ENCODE measurements around the gene METRN.

Gene METRN

DNA sequence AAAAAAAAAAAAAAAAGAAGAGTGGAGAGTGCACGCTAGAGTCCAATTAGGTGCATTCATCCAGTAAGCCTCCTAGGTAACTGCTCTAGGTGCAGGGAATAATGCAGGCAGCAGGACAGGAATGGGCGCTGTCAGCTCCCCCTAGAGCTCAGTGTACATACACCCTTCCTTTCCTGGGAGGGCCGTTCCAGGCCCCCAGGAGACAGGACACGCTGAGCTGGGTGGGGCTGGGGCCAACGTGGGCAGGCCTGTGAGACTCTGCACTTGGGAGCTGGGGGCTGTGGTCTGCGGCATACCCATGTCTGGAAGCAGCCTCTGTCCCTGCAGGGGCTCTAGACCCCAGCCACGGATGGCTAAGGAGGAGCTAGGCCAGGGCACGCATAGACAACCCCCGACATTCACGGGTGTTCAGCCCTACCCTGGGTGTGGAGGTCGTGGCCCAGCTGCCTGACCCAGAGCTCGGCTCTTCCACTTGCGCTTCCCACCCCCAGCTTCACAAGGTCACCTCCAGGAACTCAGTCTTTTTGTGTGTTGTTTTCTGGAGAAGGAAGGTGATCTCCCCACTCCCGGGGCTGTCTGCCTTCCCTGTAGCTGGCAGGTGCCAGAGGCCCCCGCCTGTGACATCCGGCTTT lies 5.0 kb downstream of the METRN start (continued):
- TF ChIP-seq, protein P1, sequence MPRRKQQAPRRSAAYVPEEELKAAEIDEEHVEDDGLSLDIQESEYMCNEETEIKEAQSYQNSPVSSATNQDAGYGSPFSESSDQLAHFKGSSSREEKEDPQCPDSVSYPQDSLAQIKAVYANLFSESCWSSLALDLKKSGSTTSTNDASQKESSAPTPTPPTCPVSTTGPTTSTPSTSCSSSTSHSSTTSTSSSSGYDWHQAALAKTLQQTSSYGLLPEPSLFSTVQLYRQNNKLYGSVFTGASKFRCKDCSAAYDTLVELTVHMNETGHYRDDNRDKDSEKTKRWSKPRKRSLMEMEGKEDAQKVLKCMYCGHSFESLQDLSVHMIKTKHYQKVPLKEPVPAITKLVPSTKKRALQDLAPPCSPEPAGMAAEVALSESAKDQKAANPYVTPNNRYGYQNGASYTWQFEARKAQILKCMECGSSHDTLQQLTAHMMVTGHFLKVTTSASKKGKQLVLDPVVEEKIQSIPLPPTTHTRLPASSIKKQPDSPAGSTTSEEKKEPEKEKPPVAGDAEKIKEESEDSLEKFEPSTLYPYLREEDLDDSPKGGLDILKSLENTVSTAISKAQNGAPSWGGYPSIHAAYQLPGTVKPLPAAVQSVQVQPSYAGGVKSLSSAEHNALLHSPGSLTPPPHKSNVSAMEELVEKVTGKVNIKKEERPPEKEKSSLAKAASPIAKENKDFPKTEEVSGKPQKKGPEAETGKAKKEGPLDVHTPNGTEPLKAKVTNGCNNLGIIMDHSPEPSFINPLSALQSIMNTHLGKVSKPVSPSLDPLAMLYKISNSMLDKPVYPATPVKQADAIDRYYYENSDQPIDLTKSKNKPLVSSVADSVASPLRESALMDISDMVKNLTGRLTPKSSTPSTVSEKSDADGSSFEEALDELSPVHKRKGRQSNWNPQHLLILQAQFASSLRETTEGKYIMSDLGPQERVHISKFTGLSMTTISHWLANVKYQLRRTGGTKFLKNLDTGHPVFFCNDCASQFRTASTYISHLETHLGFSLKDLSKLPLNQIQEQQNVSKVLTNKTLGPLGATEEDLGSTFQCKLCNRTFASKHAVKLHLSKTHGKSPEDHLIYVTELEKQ (tag by site-specific recombination; IDR thresholded peaks at IDR 0.05; ENCODE audit: borderline replicate concordance), result no peak
- TF ChIP-seq CTCF (tag by site-specific recombination; IDR thresholded peaks at IDR 0.05) (peak; percentile 65), ZNF776 (tag by site-specific recombination; IDR thresholded peaks at IDR 0.05; ENCODE audit: borderline replicate concordance) (no peak), ZNF404 (tag by site-specific recombination; IDR thresholded peaks at IDR 0.05) (no peak), ZEB2 (tag by site-specific recombination; IDR thresholded peaks at IDR 0.05) (no peak), PATZ1 (tag by site-specific recombination; IDR thresholded peaks at IDR 0.05) (peak; percentile 38), KLF1 (tag by site-specific recombination; IDR thresholded peaks at IDR 0.05) (peak; percentile 42), ZNF341 (tag by site-specific recombination; IDR thresholded peaks at IDR 0.05; ENCODE audit: low read depth) (peak; percentile 97)
- TF ChIP-seq, protein P2, sequence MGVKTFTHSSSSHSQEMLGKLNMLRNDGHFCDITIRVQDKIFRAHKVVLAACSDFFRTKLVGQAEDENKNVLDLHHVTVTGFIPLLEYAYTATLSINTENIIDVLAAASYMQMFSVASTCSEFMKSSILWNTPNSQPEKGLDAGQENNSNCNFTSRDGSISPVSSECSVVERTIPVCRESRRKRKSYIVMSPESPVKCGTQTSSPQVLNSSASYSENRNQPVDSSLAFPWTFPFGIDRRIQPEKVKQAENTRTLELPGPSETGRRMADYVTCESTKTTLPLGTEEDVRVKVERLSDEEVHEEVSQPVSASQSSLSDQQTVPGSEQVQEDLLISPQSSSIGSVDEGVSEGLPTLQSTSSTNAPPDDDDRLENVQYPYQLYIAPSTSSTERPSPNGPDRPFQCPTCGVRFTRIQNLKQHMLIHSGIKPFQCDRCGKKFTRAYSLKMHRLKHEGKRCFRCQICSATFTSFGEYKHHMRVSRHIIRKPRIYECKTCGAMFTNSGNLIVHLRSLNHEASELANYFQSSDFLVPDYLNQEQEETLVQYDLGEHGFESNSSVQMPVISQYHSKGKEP (tag by site-specific recombination; IDR thresholded peaks at IDR 0.05), result peak; percentile 80

DNA sequence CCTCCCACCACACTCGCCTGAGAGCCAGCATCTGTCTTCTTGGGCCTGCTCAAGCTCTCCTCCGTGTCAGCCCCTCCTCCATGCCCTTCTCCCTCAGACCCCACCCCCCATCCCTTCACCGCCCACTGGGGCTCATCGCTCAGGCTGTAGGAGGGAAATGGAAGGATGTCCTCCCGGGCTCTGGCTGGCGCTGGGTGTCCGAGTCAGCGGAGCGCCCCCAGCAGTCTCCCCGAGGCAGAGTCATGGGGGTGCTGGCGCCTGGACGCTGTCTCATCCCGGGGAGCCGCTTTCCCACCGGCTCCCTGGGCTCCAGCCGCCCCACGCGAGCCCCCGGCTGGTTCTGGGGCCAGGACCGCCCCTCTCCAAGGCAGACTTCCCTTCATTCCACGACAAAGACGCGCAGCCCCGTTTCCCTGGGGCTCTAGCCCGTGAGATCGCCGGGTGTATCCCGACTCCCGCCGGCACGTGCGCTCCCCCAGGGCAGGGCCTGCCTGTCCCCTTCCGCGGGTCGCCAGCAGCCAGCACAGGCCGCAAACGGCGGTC lies 5.6 kb downstream of the METRN start:
- H3K4me1 ChIP-seq (ENCODE audit: control insufficient read depth, insufficient read depth, low read length), result peaks cover 7% of the 10 kb centered on the region
- CTCF ChIA-PET, result interaction anchor here (0.6 to 5.7 kb wide), 10 partner anchors 10 to 376 kb away, joined by 3 to 34 read pairs (median 4); partner anchors contain the start of genes CHTF18, CIAO3, GNG13 and RPUSD1
- TF ChIP-seq GLI4 (tag by site-specific recombination; IDR thresholded peaks at IDR 0.05) (no peak), ZNF16 (tag by site-specific recombination; IDR thresholded peaks at IDR 0.05; ENCODE audit: low read depth) (no peak), ZNF514 (tag by site-specific recombination; IDR thresholded peaks at IDR 0.05) (no peak), ZNF341 (tag by site-specific recombination; IDR thresholded peaks at IDR 0.05; ENCODE audit: low read depth) (peak; percentile 88), ZNF311 (tag by site-specific recombination; IDR thresholded peaks at IDR 0.05; ENCODE audit: borderline replicate concordance) (no peak), PRDM1 (tag by site-specific recombination; IDR thresholded peaks at IDR 0.05) (no peak), ZNF19 (tag by site-specific recombination; IDR thresholded peaks at IDR 0.05; ENCODE audit: low read depth) (no peak), TCF7L2 (IDR thresholded peaks at IDR 0.05; ENCODE audit: borderline replicate concordance, low read depth, low read length) (no peak), MEIS1 (CRISPR knock-in tag; IDR thresholded peaks at IDR 0.05; ENCODE audit: borderline replicate concordance) (no peak), GFI1B (tag by site-specific recombination; IDR thresholded peaks at IDR 0.05) (no peak), ZNF76 (tag by site-specific recombination; IDR thresholded peaks at IDR 0.05; ENCODE audit: borderline replicate concordance, low read depth) (peak; percentile 89), ZBTB8A (tag by site-specific recombination; IDR thresholded peaks at IDR 0.05) (peak; percentile 69)
- TF ChIP-seq, protein P3, sequence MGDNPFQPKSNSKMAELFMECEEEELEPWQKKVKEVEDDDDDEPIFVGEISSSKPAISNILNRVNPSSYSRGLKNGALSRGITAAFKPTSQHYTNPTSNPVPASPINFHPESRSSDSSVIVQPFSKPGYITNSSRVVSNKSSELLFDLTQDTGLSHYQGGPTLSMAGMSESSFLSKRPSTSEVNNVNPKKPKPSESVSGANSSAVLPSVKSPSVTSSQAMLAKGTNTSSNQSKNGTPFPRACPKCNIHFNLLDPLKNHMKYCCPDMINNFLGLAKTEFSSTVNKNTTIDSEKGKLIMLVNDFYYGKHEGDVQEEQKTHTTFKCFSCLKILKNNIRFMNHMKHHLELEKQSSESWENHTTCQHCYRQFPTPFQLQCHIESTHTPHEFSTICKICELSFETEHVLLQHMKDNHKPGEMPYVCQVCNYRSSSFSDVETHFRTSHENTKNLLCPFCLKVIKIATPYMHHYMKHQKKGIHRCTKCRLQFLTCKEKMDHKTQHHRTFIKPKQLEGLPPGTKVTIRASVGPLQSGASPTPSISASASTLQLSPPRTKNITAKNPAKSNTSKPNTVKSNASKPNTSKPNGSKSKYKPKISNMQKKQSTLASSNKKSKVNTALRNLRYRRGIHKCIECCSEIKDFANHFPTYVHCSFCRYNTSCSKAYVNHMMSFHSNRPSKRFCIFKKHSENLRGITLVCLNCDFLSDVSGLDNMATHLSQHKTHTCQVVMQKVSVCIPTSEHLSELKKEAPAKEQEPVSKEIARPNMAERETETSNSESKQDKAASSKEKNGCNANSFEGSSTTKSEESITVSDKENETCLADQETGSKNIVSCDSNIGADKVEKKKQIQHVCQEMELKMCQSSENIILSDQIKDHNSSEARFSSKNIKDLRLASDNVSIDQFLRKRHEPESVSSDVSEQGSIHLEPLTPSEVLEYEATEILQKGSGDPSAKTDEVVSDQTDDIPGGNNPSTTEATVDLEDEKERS (tag by site-specific recombination; IDR thresholded peaks at IDR 0.05), result no peak
- TF ChIP-seq, protein P2 (tag by site-specific recombination; IDR thresholded peaks at IDR 0.05), result no peak

More for the DNA sequence above, 5.6 kb downstream of the METRN start:
- H3K36me3 ChIP-seq (ENCODE audit: control insufficient read depth in 2 of 2, insufficient read depth in 1 of 2, low read length in 2 of 2), result peaks cover 0 to 12% of the 10 kb centered on the region in 2 experiments; a peak in 1 of 3 replicates
- peak overlapping the region; percentile 94 for H3K27ac ChIP-seq (ENCODE audit: extremely low read depth, low read depth, low read length)
- POLR2A ChIA-PET, result interaction anchor here (0.5 to 2.8 kb wide), 24 partner anchors 8 to 1330 kb away, joined by 3 to 25 read pairs (median 6); partner anchors contain the start of genes CHTF18, CIAO3, GNG13 and JPT2
- H3K9me3 ChIP-seq (ENCODE audit: control insufficient read depth, insufficient read depth, low read depth, low read length), result no peaks in the 10 kb centered on the region
- peak overlapping the region; percentile 66 for H3K4me3 ChIP-seq (ENCODE audit: low read depth, low read length)

All from HEK293 (cell line).